H1 (cell line): ENCODE measurements around the gene ZSCAN12. TPM values are rescaled to one million over a fixed set of nuclear protein-coding genes. Genes with fewer than 3 reads are reported as not detected.
A peak's percentile ranks its signal among the peaks of the same experiment; 100 is the strongest.

Experiments used
- CTCF ChIA-PET: fragments of 300-600 bp; sonication (Branson Sonifier 250); formaldehyde crosslinking; loops from one replicate; lab custom pipeline; 2021; ENCODE audit not compliant: partially characterized antibody; lab: Charles Lee
- POLR2A ChIA-PET: fragments of 300-600 bp; sonication (Branson Sonifier 250); formaldehyde crosslinking; loops from one replicate; lab custom pipeline; 2021; ENCODE audit warnings: inconsistent platforms; ENCODE audit not compliant: partially characterized antibody; lab: Charles Lee
- DNase-seq, 2 experiments: peaks; one replicate each; pipeline versions ENCODE4 v3.0.0 to v3.0.0-alpha.2; 2010 to 2022; ENCODE audit warnings: low spot score in 2 of 2, low read depth in 1 of 2, mixed read lengths in 1 of 2
- FAIRE-seq: peaks from 2 replicates; lab custom pipeline; 2011; peaks lifted over from hg19 to GRCh38; lab: Jason Lieb, UNC
- H2AFZ ChIP-seq: 2 replicates; pipeline ENCODE4 v1.8.1; 2012; ENCODE audit warnings: low read length, inconsistent platforms
- H2AK5ac ChIP-seq: 2 replicates; pipeline ENCODE4 v1.6.1; 2013; ENCODE audit warnings: low read depth, low read length
- H2BK120ac ChIP-seq: replicated peaks from 2 replicates; pipeline ENCODE3; 2013; ENCODE audit warnings: low read depth, low read length, inconsistent platforms
- H2BK12ac ChIP-seq: 2 replicates; pipeline ENCODE4 v1.6.1; 2013; ENCODE audit warnings: low read depth, low read length
- H2BK15ac ChIP-seq: 2 replicates; pipeline ENCODE4 v1.6.1; 2013; ENCODE audit warnings: low read length
- H2BK20ac ChIP-seq: 2 replicates; pipeline ENCODE4 v1.6.1; 2013; ENCODE audit warnings: low read length
- H2BK5ac ChIP-seq: 2 replicates; pipeline ENCODE4 v1.6.1; 2013; ENCODE audit warnings: low read depth, low read length
- H3K14ac ChIP-seq: 2 replicates; pipeline ENCODE4 v1.6.1; 2013; ENCODE audit warnings: inconsistent platforms; ENCODE audit not compliant: insufficient read length
- H3K18ac ChIP-seq: 2 replicates; pipeline ENCODE4 v1.6.1; 2013; ENCODE audit warnings: low read length; ENCODE audit errors: extremely low read depth
- H3K23ac ChIP-seq: 2 replicates; pipeline ENCODE4 v1.6.1; 2013; ENCODE audit warnings: inconsistent platforms; ENCODE audit not compliant: insufficient read length
- H3K23me2 ChIP-seq: 2 replicates; pipeline ENCODE4 v1.6.1; 2013; ENCODE audit warnings: low read depth, low read length
- H3K27ac ChIP-seq: 2 replicates; pipeline ENCODE4 v1.6.1; 2011; ENCODE audit warnings: low read depth, low read length, inconsistent platforms
- H3K27me3 ChIP-seq, 4 experiments: replicated peaks in 1 of 4; 1 replicate in 1 of 4; 2 replicates in 3 of 4; pipeline versions ENCODE4 v1.6.1 to v1.8.1; 2011 to 2013; ENCODE audit warnings: low read length in 3 of 4, mild to moderate bottlenecking in 3 of 4, inconsistent platforms in 2 of 4, mixed read lengths in 2 of 4, moderate library complexity in 1 of 4; ENCODE audit not compliant: control insufficient read depth in 3 of 4, insufficient read depth in 3 of 4; ENCODE audit errors: extremely low read depth in 1 of 4
- H3K36me3 ChIP-seq, 4 experiments: 2 replicates each; pipeline versions ENCODE4 v1.6.1 to v1.8.1; 2011 to 2013; ENCODE audit warnings: mild to moderate bottlenecking in 4 of 4, low read length in 3 of 4, moderate library complexity in 2 of 4, control low read depth in 1 of 4, inconsistent platforms in 1 of 4; ENCODE audit not compliant: insufficient read depth in 4 of 4, control insufficient read depth in 2 of 4
- H3K4ac ChIP-seq: replicated peaks from 2 replicates; pipeline ENCODE3; 2013; ENCODE audit warnings: low read length, low read depth, mixed read lengths, inconsistent platforms; ENCODE audit not compliant: insufficient read length
- H3K4me1 ChIP-seq, 4 experiments: replicated peaks in 1 of 4; 1 replicate in 1 of 4; 2 replicates in 3 of 4; pipeline versions ENCODE4 v1.6.1 to v1.8.1; 2011 to 2013; ENCODE audit warnings: low read length in 3 of 4, inconsistent platforms in 2 of 4, mixed read lengths in 1 of 4; ENCODE audit not compliant: insufficient read depth in 4 of 4, control insufficient read depth in 3 of 4
- H3K4me2 ChIP-seq, 2 experiments: 2 replicates each; pipeline versions ENCODE4 v1.6.1 to v1.8.1; 2011 to 2013; ENCODE audit warnings: low read depth in 2 of 2, low read length in 2 of 2, control low read depth in 1 of 2, inconsistent platforms in 1 of 2, mild to moderate bottlenecking in 1 of 2; ENCODE audit not compliant: insufficient read depth in 1 of 2
- H3K4me3 ChIP-seq, 4 experiments: fragments of 200-600, 300-600 bp in 1 of 4; sonication (generic), shearing (Covaris generic), sonication (Bioruptor Twin) in 1 of 4; 2 replicates each; pipeline versions ENCODE4 v1.5.1 to v1.8.1; 2011 to 2016; ENCODE audit warnings: low read length in 4 of 4, low read depth in 3 of 4, control low read depth in 2 of 4, inconsistent platforms in 2 of 4, mild to moderate bottlenecking in 2 of 4, mixed read lengths in 1 of 4, moderate library complexity in 1 of 4; ENCODE audit not compliant: insufficient read depth in 2 of 4; ENCODE audit errors: extremely low read depth in 1 of 4
- H3K56ac ChIP-seq: replicated peaks from 2 replicates; pipeline ENCODE3; 2013; ENCODE audit warnings: low read depth, mild to moderate bottlenecking, mixed read lengths, low read length, inconsistent platforms; ENCODE audit not compliant: insufficient read length
- H3K79me1 ChIP-seq: 2 replicates; pipeline ENCODE4 v1.6.1; 2013; ENCODE audit warnings: low read depth, low read length, control low read depth
- H3K79me2 ChIP-seq, 2 experiments: 2 replicates each; pipeline versions ENCODE4 v1.6.1 to v1.8.1; 2012 to 2013; ENCODE audit warnings: low read length in 2 of 2, mild to moderate bottlenecking in 2 of 2, inconsistent platforms in 1 of 2; ENCODE audit not compliant: insufficient read depth in 2 of 2, control insufficient read depth in 1 of 2
- H3K9ac ChIP-seq, 4 experiments: replicated peaks in 1 of 4; 1 replicate in 1 of 4; 2 replicates in 3 of 4; pipeline versions ENCODE4 v1.6.1 to v1.8.1; 2011 to 2013; ENCODE audit warnings: low read depth in 3 of 4, low read length in 3 of 4, control low read depth in 2 of 4, mild to moderate bottlenecking in 2 of 4, moderate library complexity in 2 of 4, inconsistent platforms in 1 of 4; ENCODE audit errors: extremely low read depth in 1 of 4
- H3K9me3 ChIP-seq, 2 experiments: 2 replicates each; pipeline versions ENCODE4 v1.6.1 to v1.8.1; 2012 to 2013; ENCODE audit warnings: mild to moderate bottlenecking in 2 of 2, moderate library complexity in 2 of 2, control low read depth in 1 of 2, inconsistent platforms in 1 of 2, low read depth in 1 of 2, low read length in 1 of 2, mixed read lengths in 1 of 2; ENCODE audit not compliant: insufficient read depth in 2 of 2
- H4K20me1 ChIP-seq, 2 experiments: replicated peaks in 1 of 2; 2 replicates each; pipeline versions ENCODE3 to v1.8.1; 2011 to 2013; ENCODE audit warnings: inconsistent platforms in 2 of 2, low read length in 2 of 2, mild to moderate bottlenecking in 1 of 2; ENCODE audit not compliant: insufficient read depth in 2 of 2, control insufficient read depth in 1 of 2
- H4K5ac ChIP-seq: 2 replicates; pipeline ENCODE4 v1.6.1; 2013; ENCODE audit warnings: low read length, low read depth, mixed read lengths, inconsistent platforms; ENCODE audit not compliant: insufficient read length
- H4K8ac ChIP-seq: 2 replicates; pipeline ENCODE4 v1.8.0; 2013; ENCODE audit warnings: mild to moderate bottlenecking, moderate library complexity, low read length, inconsistent platforms; ENCODE audit not compliant: insufficient read depth; ENCODE audit errors: extremely low read depth
- H4K91ac ChIP-seq: replicated peaks from 2 replicates; pipeline ENCODE3; 2013; ENCODE audit warnings: low read length, mixed read lengths, inconsistent platforms; ENCODE audit not compliant: insufficient read length
- EP300 ChIP-seq, 2 experiments: IDR thresholded peaks; 1 replicate in 1 of 2; 2 replicates in 1 of 2; pipeline ENCODE4 v1.6.1; 2011 to 2012; ENCODE audit warnings: low read depth in 2 of 2, low read length in 2 of 2, mild to moderate bottlenecking in 2 of 2, borderline replicate concordance in 1 of 2, inconsistent platforms in 1 of 2, moderate library complexity in 1 of 2
- KDM4A ChIP-seq: IDR thresholded peaks from one replicate; pipeline ENCODE4 v1.7.1; 2012; ENCODE audit warnings: low read depth, mild to moderate bottlenecking, moderate library complexity, low read length, inconsistent platforms; ENCODE audit not compliant: severe bottlenecking
- PHF8 ChIP-seq: fragments of 200-600 bp; sonication (generic); conservative IDR thresholded peaks from 2 replicates; pipeline ENCODE4 v1.7.1; 2012; ENCODE audit warnings: low read depth, mild to moderate bottlenecking, inconsistent platforms, low read length, moderate library complexity
- SP2 ChIP-seq: IDR thresholded peaks from 2 replicates; pipeline ENCODE4 v1.6.1; 2012; ENCODE audit warnings: mild to moderate bottlenecking, low read length, inconsistent platforms
- SRF ChIP-seq: IDR thresholded peaks from 2 replicates; pipeline ENCODE4 v1.6.1; 2011; ENCODE audit warnings: mild to moderate bottlenecking, low read depth, low read length, moderate library complexity
- TEAD4 ChIP-seq: IDR thresholded peaks from 2 replicates; pipeline ENCODE4 v1.6.1; 2012; ENCODE audit warnings: low read depth, low read length, inconsistent platforms, mixed read lengths
- WGBS, 2 experiments: shearing (Covaris generic) in 1 of 2; methylation state at CpG; one replicate each; pipeline versions ENCODE4 v1.1.6 to v1.1.7; 2013 to 2015; ENCODE audit warnings: low lambda C conversion rate in 2 of 2, mixed read lengths in 2 of 2, inconsistent platforms in 1 of 2, low coverage in 1 of 2, missing lambda C conversion rate in 1 of 2; ENCODE audit not compliant: insufficient replicate concordance in 2 of 2, insufficient coverage in 1 of 2, insufficient read length in 1 of 2; ENCODE audit errors: extremely low coverage in 1 of 2, missing lambda C conversion rate in 1 of 2; 5-methylcytosine and 5-hydroxymethylcytosine counted together
- polyA plus RNA-seq, 7 experiments: library from polyadenylated mRNA; depleted of rRNA in 3 of 7; stranded (reverse) in 5 of 7; unstranded in 2 of 7; fragments of >200 nt in 5 of 7; fragments of 200-250 nt in 2 of 7; gene quantifications; 1 replicate in 5 of 7; 2 replicates in 1 of 7; 4 replicates in 1 of 7; pipeline versions ENCODE4 v1.2.1 to v1.2.3, GENCODE V29; 2011 to 2013; ENCODE audit warnings: missing spikeins in 2 of 7, mixed read lengths in 2 of 7
- total RNA-seq: library from RNA; stranded (reverse); fragmentation: NEBNext Ultra II Directional; extraction: Animal tissue kit (Norgen Biotek cat#: 25700); gene quantifications from 2 replicates; pipeline ENCODE4 v1.2.1, GENCODE V29; 2021
- TF ChIP-seq, protein P1 (sequence below): IDR thresholded peaks from 2 replicates; pipeline ENCODE4 v1.6.1; 2012; ENCODE audit warnings: low read length, inconsistent platforms

Gene ZSCAN12
- total and polyA plus RNA-seq, 2 of the 8 experiments (the other 6 are each of a cell fraction or from before 2014, with no cell fraction given): 2.2 to 9.6 TPM

GRCh38 chr6:28355743-28356665, 43.5 kb downstream of the ZSCAN12 start:
- peaks cover 4 to 6% (median 5%) of the 10 kb centered on the region in 4 experiments; a peak in 5 of 7 replicates for H3K4me1 ChIP-seq
- H2BK5ac ChIP-seq: peak overlapping the region; percentile 26; the same call in 1 of the 2 replicates
- 0 out of 2 replicates have a peak, but pooled peaks cover 3% of the 10 kb centered on the region for H3K23me2 ChIP-seq
- DNase-seq (peak; percentile 62 to 76), FAIRE-seq (peak; percentile 88)
- no peak overlapping the region for H2AFZ ChIP-seq
- H3K9me3 ChIP-seq: peaks cover 0 to 3% of the 10 kb centered on the region in 2 experiments; a peak in 2 of 4 replicates
- peak overlapping the region; percentile 75 for H4K91ac ChIP-seq
- H2BK20ac ChIP-seq: 0 out of 2 replicates have a peak overlapping the region, but pooled peaks have one; percentile 66
- no peaks in the 10 kb centered on the region; the same call in 1 of the 2 replicates for H3K79me1 ChIP-seq
- H2BK120ac ChIP-seq: peak overlapping the region; percentile 52
- H3K14ac ChIP-seq: no peak overlapping the region
- CTCF ChIA-PET: interaction anchor here (0.6 to 4.2 kb wide), 53 partner anchors 8 to 1199 kb away, joined by 3 to 34 read pairs (median 4); partner anchors contain the start of genes PGBD1, ZKSCAN4, ZKSCAN8 and ZSCAN26
- peak overlapping the region in 3 of 4 experiments; percentile 4 to 23 (median 20); a peak in 3 of 7 replicates for H3K9ac ChIP-seq
- H3K23ac ChIP-seq: no peak overlapping the region
- POLR2A ChIA-PET: interaction anchor here (0.6 to 3.7 kb wide), 13 partner anchors 9 to 227 kb away, joined by 3 to 36 read pairs (median 4); partner anchors contain the start of genes PGBD1, ZKSCAN4 and ZSCAN31
- no peaks in the 10 kb centered on the region for H3K36me3 ChIP-seq
- peaks cover 0 to 7% of the 10 kb centered on the region in 2 experiments for H4K20me1 ChIP-seq
- no peaks in the 10 kb centered on the region for H3K27me3 ChIP-seq
- H3K4ac ChIP-seq: peak overlapping the region; percentile 74
- 49% methylated on average over 19 of the region's 19 CpGs; no CpG with 5 or more reads in 1 of the 2 experiments for WGBS, 2 experiments
- no peak overlapping the region for H3K56ac ChIP-seq
- H2BK12ac ChIP-seq: peak overlapping the region; percentile 6; the same call in 1 of the 2 replicates
- H3K18ac ChIP-seq: peak overlapping the region; percentile 89; the same call in 1 of the 2 replicates
- H3K79me2 ChIP-seq: peaks cover 5 to 33% of the 10 kb centered on the region in 2 experiments; a peak in 3 of 4 replicates
- no peak overlapping the region for H2BK15ac ChIP-seq
- H3K4me2 ChIP-seq: peak overlapping the region; percentile 62 to 64
- peak overlapping the region; percentile 53; the same call in 1 of the 2 replicates for H3K27ac ChIP-seq
- H3K4me3 ChIP-seq: peak overlapping the region; percentile 18 to 49 (median 28); a peak in 6 of 8 replicates
- no peak overlapping the region; the same call in 1 of the 2 replicates for H4K8ac ChIP-seq
- peak overlapping the region; percentile 91; the same call in 1 of the 2 replicates for H2AK5ac ChIP-seq
- H4K5ac ChIP-seq: no peak overlapping the region
- TF ChIP-seq KDM4A (no peak), EP300 (IDR thresholded peaks at IDR 0.05; ENCODE audit: borderline replicate concordance in 1 of 2, low read depth in 2 of 2, low read length in 2 of 2) (0 out of 3 replicates have a peak, but pooled peaks of 1 of the 2 experiments have one; percentile 17), SP2 (no peak), PHF8 (no peak), SRF (no peak), TEAD4 (peak; percentile 68)
- TF ChIP-seq, protein P1, sequence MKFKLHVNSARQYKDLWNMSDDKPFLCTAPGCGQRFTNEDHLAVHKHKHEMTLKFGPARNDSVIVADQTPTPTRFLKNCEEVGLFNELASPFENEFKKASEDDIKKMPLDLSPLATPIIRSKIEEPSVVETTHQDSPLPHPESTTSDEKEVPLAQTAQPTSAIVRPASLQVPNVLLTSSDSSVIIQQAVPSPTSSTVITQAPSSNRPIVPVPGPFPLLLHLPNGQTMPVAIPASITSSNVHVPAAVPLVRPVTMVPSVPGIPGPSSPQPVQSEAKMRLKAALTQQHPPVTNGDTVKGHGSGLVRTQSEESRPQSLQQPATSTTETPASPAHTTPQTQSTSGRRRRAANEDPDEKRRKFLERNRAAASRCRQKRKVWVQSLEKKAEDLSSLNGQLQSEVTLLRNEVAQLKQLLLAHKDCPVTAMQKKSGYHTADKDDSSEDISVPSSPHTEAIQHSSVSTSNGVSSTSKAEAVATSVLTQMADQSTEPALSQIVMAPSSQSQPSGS: no peak
